ENCODE results near the gene SCMH1.

DNA sequence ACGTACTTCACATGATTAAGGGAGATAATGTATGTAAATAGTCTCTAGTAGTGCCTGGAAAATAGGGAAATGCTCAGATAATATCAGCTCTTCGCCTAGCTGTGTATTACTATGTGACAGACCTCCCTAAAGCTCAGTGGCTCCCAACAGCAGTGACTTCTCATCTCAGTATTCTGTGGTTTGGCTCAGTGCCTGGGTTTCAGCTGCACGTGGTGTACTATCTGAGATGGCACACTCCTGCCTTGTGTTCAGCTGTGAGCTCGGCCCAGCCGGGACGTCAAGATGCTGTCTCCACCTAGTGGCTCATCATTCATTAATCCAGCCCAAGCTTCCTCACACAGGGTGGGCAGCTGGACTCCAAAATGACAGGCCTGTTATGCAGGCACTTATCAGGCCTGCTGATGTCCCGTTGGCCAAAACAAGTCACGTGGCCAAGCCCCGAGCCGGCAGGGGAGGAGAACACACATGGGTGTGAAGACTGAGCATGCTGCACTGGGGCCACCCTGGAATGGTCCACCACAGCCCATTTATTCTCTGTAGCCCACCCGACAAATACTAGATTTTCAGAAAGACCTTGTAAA is 238.4 kb downstream of the SCMH1 start:
- TF ChIP-seq, protein P1, sequence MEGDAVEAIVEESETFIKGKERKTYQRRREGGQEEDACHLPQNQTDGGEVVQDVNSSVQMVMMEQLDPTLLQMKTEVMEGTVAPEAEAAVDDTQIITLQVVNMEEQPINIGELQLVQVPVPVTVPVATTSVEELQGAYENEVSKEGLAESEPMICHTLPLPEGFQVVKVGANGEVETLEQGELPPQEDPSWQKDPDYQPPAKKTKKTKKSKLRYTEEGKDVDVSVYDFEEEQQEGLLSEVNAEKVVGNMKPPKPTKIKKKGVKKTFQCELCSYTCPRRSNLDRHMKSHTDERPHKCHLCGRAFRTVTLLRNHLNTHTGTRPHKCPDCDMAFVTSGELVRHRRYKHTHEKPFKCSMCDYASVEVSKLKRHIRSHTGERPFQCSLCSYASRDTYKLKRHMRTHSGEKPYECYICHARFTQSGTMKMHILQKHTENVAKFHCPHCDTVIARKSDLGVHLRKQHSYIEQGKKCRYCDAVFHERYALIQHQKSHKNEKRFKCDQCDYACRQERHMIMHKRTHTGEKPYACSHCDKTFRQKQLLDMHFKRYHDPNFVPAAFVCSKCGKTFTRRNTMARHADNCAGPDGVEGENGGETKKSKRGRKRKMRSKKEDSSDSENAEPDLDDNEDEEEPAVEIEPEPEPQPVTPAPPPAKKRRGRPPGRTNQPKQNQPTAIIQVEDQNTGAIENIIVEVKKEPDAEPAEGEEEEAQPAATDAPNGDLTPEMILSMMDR (IDR thresholded peaks at IDR 0.05; ENCODE audit: low read depth, low read length, poor library complexity, severe bottlenecking): peak; percentile 66
- TF ChIP-seq EZH2phosphoT487 (IDR thresholded peaks at IDR 0.05; ENCODE audit: borderline replicate concordance, low read length): no peak
